Body of pancreas (tissue), 4 donors: ENCODE results near the gene UPK3A.

Experiments
- POLR2A ChIP-seq, 3 donors: fragments of 450-650 bp; IDR thresholded peaks; one replicate each; pipeline ENCODE4 v1.6.1; 2016; ENCODE audit warnings: antibody characterized with exemption in 3 of 3, mild to moderate bottlenecking in 2 of 3
- TF ChIP-seq, protein P1 (sequence below), 7 experiments: fragments of 450-650 bp in 4 of 7; fragments of 200-600 bp in 3 of 7; sonication (generic) in 3 of 7; IDR thresholded peaks; one replicate each; pipeline ENCODE4 v1.5.1; 2016 to 2019; ENCODE audit warnings: antibody characterized with exemption in 7 of 7

- TF ChIP-seq, protein P1, sequence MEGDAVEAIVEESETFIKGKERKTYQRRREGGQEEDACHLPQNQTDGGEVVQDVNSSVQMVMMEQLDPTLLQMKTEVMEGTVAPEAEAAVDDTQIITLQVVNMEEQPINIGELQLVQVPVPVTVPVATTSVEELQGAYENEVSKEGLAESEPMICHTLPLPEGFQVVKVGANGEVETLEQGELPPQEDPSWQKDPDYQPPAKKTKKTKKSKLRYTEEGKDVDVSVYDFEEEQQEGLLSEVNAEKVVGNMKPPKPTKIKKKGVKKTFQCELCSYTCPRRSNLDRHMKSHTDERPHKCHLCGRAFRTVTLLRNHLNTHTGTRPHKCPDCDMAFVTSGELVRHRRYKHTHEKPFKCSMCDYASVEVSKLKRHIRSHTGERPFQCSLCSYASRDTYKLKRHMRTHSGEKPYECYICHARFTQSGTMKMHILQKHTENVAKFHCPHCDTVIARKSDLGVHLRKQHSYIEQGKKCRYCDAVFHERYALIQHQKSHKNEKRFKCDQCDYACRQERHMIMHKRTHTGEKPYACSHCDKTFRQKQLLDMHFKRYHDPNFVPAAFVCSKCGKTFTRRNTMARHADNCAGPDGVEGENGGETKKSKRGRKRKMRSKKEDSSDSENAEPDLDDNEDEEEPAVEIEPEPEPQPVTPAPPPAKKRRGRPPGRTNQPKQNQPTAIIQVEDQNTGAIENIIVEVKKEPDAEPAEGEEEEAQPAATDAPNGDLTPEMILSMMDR (IDR thresholded peaks at IDR 0.05) = no peak
- no peak for TF ChIP-seq POLR2A (IDR thresholded peaks at IDR 0.05)
These were observed 8.1 kb downstream of the UPK3A start for GRCh38 chr22:45292731-45293442.
